Cardiac muscle cell (in vitro differentiated cells and primary cell): Measurements from ENCODE around the gene ZNF816. TPM values are rescaled to one million over a fixed set of nuclear protein-coding genes. Genes with fewer than 3 reads are reported as not detected.
A peak's percentile ranks its signal among the peaks of the same experiment; 100 is the strongest.
"Not testable (repeated sequence)": the region's sequence is repeated elsewhere in the genome, so short reads cannot be mapped to it uniquely, and the experiment has no call there.

Experiments
- DNase-seq, 2 donors: peaks; one replicate each; pipeline versions ENCODE4 v3.0.0 to v3.0.0-alpha.2; 2010 to 2017; ENCODE audit warnings: low read depth in 1 of 2, low spot score in 1 of 2
- H3K27ac ChIP-seq: fragments of 200-600 bp; sonication (generic); 2 replicates; pipeline ENCODE4 v1.5.1; 2016
- H3K27me3 ChIP-seq: fragments of 200-600 bp; sonication (generic); 2 replicates; pipeline ENCODE4 v1.6.0; 2016; ENCODE audit warnings: control low read depth
- H3K36me3 ChIP-seq: fragments of 200-600 bp; sonication (generic); 2 replicates; pipeline ENCODE4 v1.5.1; 2016; ENCODE audit warnings: control low read depth
- H3K4me1 ChIP-seq: fragments of 200-600 bp; sonication (generic); 2 replicates; pipeline ENCODE4 v1.8.1; 2017; ENCODE audit warnings: low read depth, mild to moderate bottlenecking, mixed run types
- H3K4me3 ChIP-seq: fragments of 200-600 bp; sonication (generic); 2 replicates; pipeline ENCODE4 v1.5.1; 2016; ENCODE audit warnings: mild to moderate bottlenecking
- H3K9me3 ChIP-seq: fragments of 200-600 bp; sonication (generic); 2 replicates; pipeline ENCODE4 v1.5.1; 2017; ENCODE audit warnings: low read depth, mild to moderate bottlenecking, control low read depth
- polyA plus RNA-seq: library from polyadenylated mRNA; unstranded; fragments of >200 nt; fragmentation: Nextera tagmentation; extraction: Ambion mirVana; gene quantifications from 2 replicates; pipeline ENCODE4 v1.2.1, GENCODE V29; 2016
- total RNA-seq: library from RNA; depleted of rRNA; stranded (reverse); fragments of >200 nt; gene quantifications from 2 replicates; pipeline ENCODE4 v1.2.3, GENCODE V29; 2016
- TF ChIP-seq, protein P1 (sequence below): IDR thresholded peaks from 2 replicates; pipeline ENCODE4 v1.5.1; 2012; ENCODE audit warnings: low read depth, mild to moderate bottlenecking, low read length

ZNF816 gene
- total and polyA plus RNA-seq, 2 experiments from 2014 or later: 7.0 to 11.7 TPM

DNA sequence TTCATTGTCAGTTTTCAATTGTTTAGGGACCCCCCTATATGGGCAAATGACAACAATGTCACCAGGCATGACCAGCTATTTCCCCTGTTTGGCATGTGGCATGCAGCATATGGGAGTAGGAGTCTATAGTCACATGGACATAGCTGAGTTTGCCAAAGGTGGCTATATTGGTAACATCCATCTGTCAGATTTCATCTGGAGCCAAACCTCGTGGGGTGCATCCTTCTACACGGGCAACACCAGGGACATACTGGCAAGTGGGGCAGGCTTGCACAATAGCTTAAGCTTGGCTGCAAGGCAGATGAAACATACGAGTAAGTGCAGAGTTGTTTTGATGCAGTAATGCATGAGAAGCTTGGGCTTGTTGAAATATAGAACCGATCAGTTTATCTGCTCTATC is 24.5 kb upstream of the ZNF816 start:
- no peak for DNase-seq
- TF ChIP-seq, protein P1, sequence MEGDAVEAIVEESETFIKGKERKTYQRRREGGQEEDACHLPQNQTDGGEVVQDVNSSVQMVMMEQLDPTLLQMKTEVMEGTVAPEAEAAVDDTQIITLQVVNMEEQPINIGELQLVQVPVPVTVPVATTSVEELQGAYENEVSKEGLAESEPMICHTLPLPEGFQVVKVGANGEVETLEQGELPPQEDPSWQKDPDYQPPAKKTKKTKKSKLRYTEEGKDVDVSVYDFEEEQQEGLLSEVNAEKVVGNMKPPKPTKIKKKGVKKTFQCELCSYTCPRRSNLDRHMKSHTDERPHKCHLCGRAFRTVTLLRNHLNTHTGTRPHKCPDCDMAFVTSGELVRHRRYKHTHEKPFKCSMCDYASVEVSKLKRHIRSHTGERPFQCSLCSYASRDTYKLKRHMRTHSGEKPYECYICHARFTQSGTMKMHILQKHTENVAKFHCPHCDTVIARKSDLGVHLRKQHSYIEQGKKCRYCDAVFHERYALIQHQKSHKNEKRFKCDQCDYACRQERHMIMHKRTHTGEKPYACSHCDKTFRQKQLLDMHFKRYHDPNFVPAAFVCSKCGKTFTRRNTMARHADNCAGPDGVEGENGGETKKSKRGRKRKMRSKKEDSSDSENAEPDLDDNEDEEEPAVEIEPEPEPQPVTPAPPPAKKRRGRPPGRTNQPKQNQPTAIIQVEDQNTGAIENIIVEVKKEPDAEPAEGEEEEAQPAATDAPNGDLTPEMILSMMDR: no peak
- Histone ChIP-seq H3K36me3 (peaks cover 4% of the 10 kb centered on the region), H3K27ac (no peak overlapping the region), H3K4me3 (no peak overlapping the region), H3K4me1 (peaks cover under 1% of the 10 kb centered on the region), H3K9me3 (no peaks in the 10 kb centered on the region), H3K27me3 (no peaks in the 10 kb centered on the region)

DNA sequence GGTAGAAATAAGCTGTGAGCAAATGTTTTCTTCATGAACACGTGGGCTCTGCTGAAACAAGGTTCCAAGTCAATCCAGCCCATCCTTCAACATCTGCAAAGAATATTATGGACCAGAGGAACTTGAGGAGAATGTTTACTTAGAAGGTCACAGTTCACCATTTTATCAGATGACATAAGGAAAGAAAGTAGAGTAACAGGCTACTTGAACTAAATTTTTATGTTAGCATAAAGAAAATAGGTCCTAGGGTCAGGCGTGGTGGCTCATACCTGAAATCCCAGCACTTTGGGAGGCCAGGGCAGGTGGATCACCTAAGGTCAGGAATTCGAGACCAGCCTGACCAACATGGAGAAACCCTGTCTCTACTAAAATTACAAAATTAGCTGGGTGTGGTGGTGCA is 20.5 kb upstream of the ZNF816 start:
- not testable (repeated sequence) for H3K27me3 ChIP-seq, H3K4me1 ChIP-seq, H3K9me3 ChIP-seq, H3K4me3 ChIP-seq, H3K27ac ChIP-seq, H3K36me3 ChIP-seq, DNase-seq

DNA sequence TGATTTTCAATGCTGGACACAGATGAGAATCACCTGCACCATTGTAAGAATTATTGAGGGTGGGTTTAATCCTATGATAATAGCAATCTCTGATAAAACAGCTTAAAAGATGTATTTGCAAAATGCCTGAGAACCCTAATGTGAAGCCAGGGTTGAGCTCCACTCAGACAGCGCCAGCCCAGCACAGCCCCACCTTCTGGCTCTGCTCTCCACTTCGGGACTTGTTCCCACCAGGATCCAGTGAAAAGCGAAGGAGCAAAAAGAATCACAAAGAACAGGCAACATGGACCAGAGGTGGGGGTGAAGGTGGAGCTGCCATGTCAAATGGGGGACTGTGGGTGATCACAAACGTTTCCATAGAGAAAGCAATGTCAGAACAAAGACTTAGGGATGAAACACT is 18.6 kb upstream of the ZNF816 start:
- H3K27me3 ChIP-seq: no peaks in the 10 kb centered on the region
- peaks cover 4% of the 10 kb centered on the region for H3K36me3 ChIP-seq
- no peak for DNase-seq
- H3K27ac ChIP-seq: no peak overlapping the region
- H3K4me1 ChIP-seq: no peaks in the 10 kb centered on the region
- H3K9me3 ChIP-seq: no peaks in the 10 kb centered on the region
- TF ChIP-seq, protein P1: no peak
- H3K4me3 ChIP-seq: no peak overlapping the region

DNA sequence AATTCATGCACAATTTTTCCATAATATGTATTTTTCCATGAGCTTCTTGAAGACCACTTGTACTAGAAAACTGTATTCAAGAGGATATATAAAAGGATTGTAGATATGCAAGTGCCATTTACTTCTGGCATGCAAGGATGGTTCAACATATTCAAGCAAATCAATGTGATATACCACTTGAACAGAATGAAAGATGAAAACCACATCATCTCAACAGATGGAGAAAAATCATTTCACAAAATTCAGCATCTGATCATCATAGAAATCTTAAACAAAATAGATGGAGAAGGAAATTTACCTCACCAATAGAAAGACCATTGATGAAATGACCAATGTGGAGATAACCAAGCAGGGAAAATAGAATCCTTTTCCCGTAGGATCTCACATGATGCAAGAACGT is 5.1 kb upstream of the ZNF816 start:
- no peak overlapping the region for H3K4me3 ChIP-seq
- no peak overlapping the region for H3K27ac ChIP-seq
- TF ChIP-seq, protein P1: no peak
- no peaks in the 10 kb centered on the region for H3K27me3 ChIP-seq
- H3K9me3 ChIP-seq: no peaks in the 10 kb centered on the region
- H3K4me1 ChIP-seq: no peaks in the 10 kb centered on the region
- H3K36me3 ChIP-seq: no peaks in the 10 kb centered on the region
- DNase-seq: no peak

DNA sequence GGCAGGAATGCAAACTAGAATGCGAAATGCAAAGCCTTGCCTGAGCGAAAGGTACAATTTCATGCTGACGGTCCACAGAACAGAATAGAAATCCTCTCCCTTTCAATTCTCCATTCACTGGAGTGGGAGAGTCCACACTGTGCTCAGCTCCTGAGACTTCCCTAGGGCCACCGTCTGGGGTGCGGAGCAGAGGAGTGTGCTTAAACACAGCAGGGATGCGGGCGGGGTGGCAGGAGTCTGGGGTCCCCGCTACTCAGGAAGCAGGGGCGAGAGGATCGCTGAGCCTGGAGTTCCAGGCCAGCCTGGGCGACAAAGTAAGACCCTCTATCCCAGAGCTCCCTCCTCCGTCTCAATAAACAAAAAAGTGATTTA is 552 bp upstream of the ZNF816 start:
- DNase-seq: peak in 1 of 2 donors; percentile 52
- peak overlapping the region; percentile 62 for H3K4me3 ChIP-seq
- no peaks in the 10 kb centered on the region for H3K27me3 ChIP-seq
- H3K36me3 ChIP-seq: no peaks in the 10 kb centered on the region
- no peaks in the 10 kb centered on the region for H3K9me3 ChIP-seq
- TF ChIP-seq, protein P1: no peak
- H3K4me1 ChIP-seq: no peaks in the 10 kb centered on the region
- H3K27ac ChIP-seq: peak overlapping the region; percentile 76

DNA sequence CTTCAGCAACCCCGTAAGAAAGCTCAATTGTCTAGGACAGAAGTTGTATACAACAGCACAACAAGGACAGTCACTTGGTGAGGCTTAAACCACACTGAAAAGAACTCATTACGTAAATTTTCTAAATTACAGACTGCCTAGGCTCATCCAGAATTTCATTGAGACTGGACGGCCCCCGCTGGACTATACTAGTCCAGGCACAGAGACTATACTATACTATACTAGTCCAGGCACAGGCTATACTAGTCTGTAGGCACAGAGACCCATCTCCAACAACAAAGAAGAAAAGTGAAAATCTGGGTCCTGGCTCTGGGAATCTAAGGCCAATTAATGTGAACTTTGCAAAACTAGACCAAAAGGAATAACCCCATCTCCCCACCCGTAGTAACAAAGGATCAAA is 700 bp downstream of the ZNF816 start:
- no peak for DNase-seq
- TF ChIP-seq, protein P1: no peak
- Histone ChIP-seq H3K4me1 (no peaks in the 10 kb centered on the region), H3K9me3 (no peaks in the 10 kb centered on the region), H3K27me3 (no peaks in the 10 kb centered on the region), H3K36me3 (no peaks in the 10 kb centered on the region), H3K4me3 (peak overlapping the region; percentile 62), H3K27ac (peak overlapping the region; percentile 74)
